Bronchial epithelial cell (primary cell): ENCODE results near the gene CDH13. TPM values are rescaled to one million over a fixed set of nuclear protein-coding genes. Genes with fewer than 3 reads are reported as not detected.
A peak's percentile ranks its signal among the peaks of the same experiment; 100 is the strongest.

Experiments
- DNase-seq: peaks from one replicate; pipeline ENCODE4 v3.0.0-alpha.2; 2010; ENCODE audit warnings: low read depth
- FAIRE-seq: peaks from 2 replicates; lab custom pipeline; 2011; peaks lifted over from hg19 to GRCh38; lab: Jason Lieb, UNC
- H3K27me3 ChIP-seq: 2 replicates; pipeline ENCODE4 v1.5.1; 2011; ENCODE audit warnings: low read length; ENCODE audit not compliant: control insufficient read depth, insufficient read depth
- H3K36me3 ChIP-seq: 2 replicates; pipeline ENCODE4 v1.5.1; 2011; ENCODE audit warnings: low read length; ENCODE audit not compliant: control insufficient read depth, insufficient read depth
- H3K4me3 ChIP-seq: 2 replicates; pipeline ENCODE4 v1.5.1; 2011; ENCODE audit warnings: mild to moderate bottlenecking, low read depth, low read length, control low read depth
- total RNA-seq: library from RNA; depleted of rRNA; stranded (reverse); fragments of >200 nt; gene quantifications from 2 replicates; pipeline ENCODE4 v1.2.1, GENCODE V29; 2014
- TF ChIP-seq, protein P1 (sequence below): IDR thresholded peaks from 2 replicates; pipeline ENCODE4 v1.5.1; 2011; ENCODE audit warnings: mild to moderate bottlenecking, moderate library complexity, low read length, control low read depth, inconsistent platforms; ENCODE audit not compliant: insufficient read depth, severe bottlenecking

Gene CDH13
- total RNA-seq, 1 donor from 2014 or later = 31.3 TPM

DNA sequence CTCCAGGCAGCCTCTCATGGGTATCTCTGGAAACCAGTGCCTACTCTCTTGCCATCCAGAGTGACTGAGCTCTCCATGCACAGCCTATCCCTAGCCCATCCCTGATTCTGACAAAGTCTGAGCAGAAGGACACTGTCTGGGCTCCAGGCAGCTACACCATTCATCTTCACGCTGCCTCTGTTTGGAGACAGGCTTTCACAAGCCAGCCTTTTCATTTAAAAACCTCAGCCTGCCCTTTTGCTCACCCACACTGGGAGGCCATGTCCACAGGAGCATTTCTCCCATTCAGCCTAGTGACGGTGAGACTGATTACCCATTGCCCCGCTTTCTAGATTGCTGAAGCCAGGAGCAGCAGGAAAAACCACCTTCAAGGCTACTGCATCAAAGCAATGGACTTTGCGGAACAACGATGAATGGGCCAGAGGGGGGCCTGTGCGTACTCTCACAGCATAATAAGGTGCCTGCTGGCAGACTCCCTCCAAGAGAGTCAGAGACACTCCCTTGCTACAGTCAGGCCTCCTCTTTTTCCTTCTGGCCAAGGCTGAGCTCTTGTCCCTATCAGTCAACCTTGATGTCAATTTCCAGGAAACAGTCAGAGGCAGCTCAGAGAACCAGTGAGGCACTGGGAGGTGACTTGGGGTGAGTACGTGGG is 24.7 kb upstream of the CDH13 start:
- Histone ChIP-seq H3K27me3 (peaks cover 5% of the 10 kb centered on the region), H3K36me3 (no peaks in the 10 kb centered on the region), H3K4me3 (no peak overlapping the region)
- TF ChIP-seq, protein P1, sequence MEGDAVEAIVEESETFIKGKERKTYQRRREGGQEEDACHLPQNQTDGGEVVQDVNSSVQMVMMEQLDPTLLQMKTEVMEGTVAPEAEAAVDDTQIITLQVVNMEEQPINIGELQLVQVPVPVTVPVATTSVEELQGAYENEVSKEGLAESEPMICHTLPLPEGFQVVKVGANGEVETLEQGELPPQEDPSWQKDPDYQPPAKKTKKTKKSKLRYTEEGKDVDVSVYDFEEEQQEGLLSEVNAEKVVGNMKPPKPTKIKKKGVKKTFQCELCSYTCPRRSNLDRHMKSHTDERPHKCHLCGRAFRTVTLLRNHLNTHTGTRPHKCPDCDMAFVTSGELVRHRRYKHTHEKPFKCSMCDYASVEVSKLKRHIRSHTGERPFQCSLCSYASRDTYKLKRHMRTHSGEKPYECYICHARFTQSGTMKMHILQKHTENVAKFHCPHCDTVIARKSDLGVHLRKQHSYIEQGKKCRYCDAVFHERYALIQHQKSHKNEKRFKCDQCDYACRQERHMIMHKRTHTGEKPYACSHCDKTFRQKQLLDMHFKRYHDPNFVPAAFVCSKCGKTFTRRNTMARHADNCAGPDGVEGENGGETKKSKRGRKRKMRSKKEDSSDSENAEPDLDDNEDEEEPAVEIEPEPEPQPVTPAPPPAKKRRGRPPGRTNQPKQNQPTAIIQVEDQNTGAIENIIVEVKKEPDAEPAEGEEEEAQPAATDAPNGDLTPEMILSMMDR = no peak
- DNase-seq (no peak), FAIRE-seq (no peak)

DNA sequence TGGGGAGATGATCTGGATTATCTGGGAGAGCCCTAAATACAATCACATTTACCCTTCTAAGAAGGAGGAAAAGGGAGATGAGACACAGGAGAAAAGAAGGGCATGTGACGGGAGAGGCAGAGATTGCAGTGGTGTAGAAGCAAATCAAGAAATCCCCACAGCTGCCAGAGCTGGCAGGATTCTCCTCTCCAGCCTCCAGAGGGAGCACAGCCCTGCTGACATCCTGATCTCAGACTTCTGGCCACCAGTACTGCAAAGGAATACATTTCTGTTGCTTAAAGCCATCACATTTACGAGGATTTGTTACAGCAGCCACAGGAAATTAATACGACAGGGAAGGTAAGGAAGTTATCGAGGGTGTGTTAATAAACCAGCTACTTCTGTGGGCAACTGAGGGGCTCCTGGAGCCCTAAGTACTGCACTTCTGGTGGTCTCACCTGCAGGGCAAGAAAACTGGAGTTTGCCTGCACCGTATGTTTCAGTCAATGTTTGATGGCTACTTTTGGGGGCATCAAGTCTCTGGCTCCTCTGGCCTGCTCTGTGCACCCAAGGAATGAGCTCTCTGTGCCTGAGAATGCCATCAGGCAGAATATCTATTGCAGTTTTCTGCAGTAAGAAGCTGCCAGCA is 22.9 kb upstream of the CDH13 start:
- peak; percentile 50 for DNase-seq
- TF ChIP-seq, protein P1 = peak; percentile 76
- peak; percentile 23 for FAIRE-seq
- Histone ChIP-seq H3K36me3 (no peaks in the 10 kb centered on the region), H3K4me3 (no peak overlapping the region), H3K27me3 (peaks cover 5% of the 10 kb centered on the region)

DNA sequence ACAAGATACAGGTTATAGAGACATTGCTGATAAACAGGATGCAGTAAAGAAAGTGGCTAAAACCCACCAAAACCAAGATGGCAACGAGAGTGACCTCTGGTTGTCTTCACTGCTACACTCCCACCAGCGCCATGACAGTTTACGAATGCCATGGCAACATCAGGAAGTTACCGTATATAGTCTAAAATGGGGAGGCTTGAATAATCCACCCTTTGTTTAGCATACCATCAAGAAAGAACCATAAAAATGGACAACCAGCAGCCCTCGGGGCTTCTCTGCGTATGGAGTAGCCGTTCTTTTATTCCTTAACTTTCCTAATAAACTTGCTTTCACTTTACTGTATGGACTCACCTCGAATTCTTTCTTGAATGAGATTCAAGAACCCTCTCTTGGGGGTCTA is 21.7 kb upstream of the CDH13 start:
- H3K36me3 ChIP-seq = no peaks in the 10 kb centered on the region
- DNase-seq (no peak), FAIRE-seq (no peak)
- peaks cover 5% of the 10 kb centered on the region for H3K27me3 ChIP-seq
- no peak overlapping the region for H3K4me3 ChIP-seq
- TF ChIP-seq, protein P1 = no peak

DNA sequence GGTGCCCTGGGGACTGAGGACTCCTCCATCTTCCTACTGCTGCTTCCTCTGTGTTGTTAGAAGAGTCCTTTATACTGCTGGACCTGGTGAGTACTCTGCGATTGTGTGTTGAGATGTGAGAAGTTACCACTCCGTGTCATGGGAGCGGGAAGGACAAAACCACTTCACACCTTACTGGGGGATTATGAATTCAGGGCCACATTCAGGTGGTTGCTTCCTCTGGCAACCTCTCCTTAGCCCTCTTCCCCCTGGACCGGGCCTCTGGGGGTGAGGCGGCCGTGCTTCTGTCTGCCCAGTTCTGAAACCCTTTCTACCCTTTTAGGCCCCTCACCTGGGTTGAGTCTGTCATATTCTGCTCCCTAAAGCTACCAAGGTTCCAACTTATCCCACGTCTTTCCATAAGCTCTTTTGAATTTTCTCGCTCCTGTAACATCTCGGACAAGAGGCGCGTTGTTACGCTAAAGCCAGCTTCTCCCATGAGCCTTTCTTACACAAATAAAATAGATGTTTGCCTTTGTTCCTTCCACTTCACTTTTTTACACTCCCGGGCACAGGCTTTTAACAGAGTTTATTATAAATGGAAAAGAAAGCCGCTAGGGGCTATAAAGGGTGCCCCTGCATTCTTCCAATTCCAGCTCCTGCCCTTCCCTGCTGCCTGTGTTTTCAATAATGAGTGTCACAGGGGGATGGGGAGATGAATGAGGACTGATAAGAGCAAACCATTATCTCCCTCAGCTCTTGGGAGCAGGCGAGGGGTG is 20.7 kb upstream of the CDH13 start:
- H3K36me3 ChIP-seq = no peaks in the 10 kb centered on the region
- H3K27me3 ChIP-seq = peaks cover 5% of the 10 kb centered on the region
- FAIRE-seq (no peak), DNase-seq (no peak)
- H3K4me3 ChIP-seq = no peak overlapping the region
- TF ChIP-seq, protein P1 = no peak

DNA sequence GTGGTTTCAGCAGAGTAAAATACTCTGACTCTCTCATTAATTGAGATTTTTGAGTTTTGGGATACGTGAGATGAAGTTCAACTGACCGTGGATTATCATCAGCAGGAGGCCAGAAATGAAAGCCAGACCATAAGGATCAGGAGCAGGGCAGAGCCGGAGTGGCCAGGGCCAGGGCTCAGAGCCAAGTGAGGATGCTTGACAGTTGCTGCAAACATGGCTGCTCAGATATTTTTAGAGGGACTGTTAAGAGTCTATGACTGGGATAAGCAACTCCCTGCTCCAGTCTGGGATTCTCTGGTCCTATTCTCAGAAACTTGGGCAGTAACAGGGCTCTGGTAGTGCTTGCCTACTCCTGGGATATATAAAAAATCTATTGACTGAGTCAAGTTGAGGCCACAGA is 17.6 kb upstream of the CDH13 start:
- Histone ChIP-seq H3K27me3 (peaks cover 5% of the 10 kb centered on the region), H3K4me3 (no peak overlapping the region), H3K36me3 (no peaks in the 10 kb centered on the region)
- FAIRE-seq (no peak), DNase-seq (no peak)
- TF ChIP-seq, protein P1 = no peak
